ENCODE results near the gene LIMS2. TPM values are rescaled to one million over a fixed set of nuclear protein-coding genes. Genes with fewer than 3 reads are reported as not detected.

Gene LIMS2
- total RNA-seq, 2 donors from 2014 or later: 80.2 to 91.7 TPM

- Histone ChIP-seq H3K27me3 (no peaks in the 10 kb centered on the region), H3K27ac (peak overlapping the region; percentile 80 to 89), H3K9me3 (no peaks in the 10 kb centered on the region), H3K36me3 (peaks cover 54% of the 10 kb centered on the region), H3K4me3 (no peak overlapping the region), H3K4me1 (peaks cover 0 to 93% of the 10 kb centered on the region in 2 donors)
- no peak for DNase-seq (ENCODE audit: low spot score)
- TF ChIP-seq CTCF (IDR thresholded peaks at IDR 0.05): no peak
These were observed 36.8 kb downstream of the LIMS2 start for GRCh38 chr2:127638361-127639110.

- no peak overlapping the region for H3K4me3 ChIP-seq
- peak overlapping the region; percentile 80 to 89 for H3K27ac ChIP-seq
- DNase-seq (ENCODE audit: low spot score): no peak
- no peaks in the 10 kb centered on the region for H3K9me3 ChIP-seq
- H3K4me1 ChIP-seq: peaks cover 0 to 93% of the 10 kb centered on the region in 2 donors
- H3K27me3 ChIP-seq: no peaks in the 10 kb centered on the region
- peaks cover 47% of the 10 kb centered on the region for H3K36me3 ChIP-seq
- TF ChIP-seq CTCF (IDR thresholded peaks at IDR 0.05): no peak
These were observed 37.5 kb downstream of the LIMS2 start for GRCh38 chr2:127637725-127638252.

- Histone ChIP-seq H3K36me3 (peaks cover 45% of the 10 kb centered on the region), H3K4me1 (peaks cover 0 to 93% of the 10 kb centered on the region in 2 donors)
- DNase-seq (ENCODE audit: low spot score): no peak
These were observed 38.1 kb downstream of the LIMS2 start for GRCh38 chr2:127637236-127637630.

GRCh38 chr2:127636248-127637235 lies 38.8 kb downstream of the LIMS2 start:
- H3K4me1 ChIP-seq: peaks cover 0 to 94% of the 10 kb centered on the region in 2 donors
- H3K4me3 ChIP-seq: no peak overlapping the region
- no peaks in the 10 kb centered on the region for H3K9me3 ChIP-seq
- TF ChIP-seq CTCF (IDR thresholded peaks at IDR 0.05): no peak
- peaks cover 39% of the 10 kb centered on the region for H3K36me3 ChIP-seq
- no peak for DNase-seq (ENCODE audit: low spot score)
- peak overlapping the region; percentile 80 to 89 for H3K27ac ChIP-seq
- no peaks in the 10 kb centered on the region for H3K27me3 ChIP-seq

More at GRCh38 chr2:127637236-127637630, 38.1 kb downstream of the LIMS2 start:
- H3K4me3 ChIP-seq: no peak overlapping the region
- no peak for TF ChIP-seq CTCF (IDR thresholded peaks at IDR 0.05)
- H3K27ac ChIP-seq: peak overlapping the region; percentile 80 to 89
- H3K9me3 ChIP-seq: no peaks in the 10 kb centered on the region
- no peaks in the 10 kb centered on the region for H3K27me3 ChIP-seq

GRCh38 chr2:127635380-127636237 lies 39.7 kb downstream of the LIMS2 start:
- Histone ChIP-seq H3K27ac (peak overlapping the region; percentile 18 to 80), H3K4me1 (peaks cover 0 to 96% of the 10 kb centered on the region in 2 donors)

More at GRCh38 chr2:127635380-127636237, 39.7 kb downstream of the LIMS2 start:
- H3K27me3 ChIP-seq: no peaks in the 10 kb centered on the region
- no peak overlapping the region for H3K4me3 ChIP-seq
- H3K9me3 ChIP-seq: no peaks in the 10 kb centered on the region
- no peak for TF ChIP-seq CTCF (IDR thresholded peaks at IDR 0.05)
- no peak for DNase-seq (ENCODE audit: low spot score)
- peaks cover 29% of the 10 kb centered on the region for H3K36me3 ChIP-seq
